Fibroblast of lung (primary cell): ENCODE results near the gene HIBADH. TPM values are rescaled to one million over a fixed set of nuclear protein-coding genes. Genes with fewer than 3 reads are reported as not detected.

ENCODE experiments used
- DNase-seq, 2 donors: peaks; one replicate each; pipeline versions ENCODE4 v3.0.0 to v3.0.0-alpha.2; 2010; ENCODE audit warnings: low read depth in 2 of 2
- H2AFZ ChIP-seq: 2 replicates; pipeline ENCODE4 v1.5.1; 2012; ENCODE audit warnings: low read length, control low read depth, inconsistent platforms
- H3K27ac ChIP-seq: 2 replicates; pipeline ENCODE4 v1.5.1; 2011; ENCODE audit warnings: low read length, control low read depth; ENCODE audit not compliant: insufficient read depth
- H3K27me3 ChIP-seq: 2 replicates; pipeline ENCODE4 v1.5.1; 2011; ENCODE audit warnings: mild to moderate bottlenecking, low read length; ENCODE audit not compliant: control insufficient read depth, insufficient read depth
- H3K36me3 ChIP-seq: 2 replicates; pipeline ENCODE4 v1.5.1; 2011; ENCODE audit warnings: low read length; ENCODE audit not compliant: control insufficient read depth, insufficient read depth
- H3K4me1 ChIP-seq: 2 replicates; pipeline ENCODE4 v1.5.1; 2011; ENCODE audit warnings: low read length; ENCODE audit not compliant: control insufficient read depth, insufficient read depth; ENCODE audit errors: extremely low read depth
- H3K4me2 ChIP-seq: 2 replicates; pipeline ENCODE4 v1.5.1; 2011; ENCODE audit warnings: low read length, control low read depth; ENCODE audit not compliant: insufficient read depth; ENCODE audit errors: extremely low read depth
- H3K4me3 ChIP-seq, 4 experiments: fragments of 200-600 bp in 1 of 4; sonication (generic) in 1 of 4; replicated peaks in 1 of 4; 2 replicates each; pipeline ENCODE4 v1.5.1; 2011 to 2016; ENCODE audit warnings: low read length in 4 of 4, low read depth in 3 of 4, mild to moderate bottlenecking in 3 of 4, control low read depth in 2 of 4, inconsistent platforms in 1 of 4, mixed read lengths in 1 of 4; ENCODE audit not compliant: insufficient read depth in 1 of 4; ENCODE audit errors: control extremely low read depth in 1 of 4
- H3K79me2 ChIP-seq: 2 replicates; pipeline ENCODE4 v1.5.1; 2012; ENCODE audit warnings: mild to moderate bottlenecking, low read length, inconsistent platforms; ENCODE audit not compliant: control insufficient read depth, insufficient read depth
- H3K9ac ChIP-seq: 2 replicates; pipeline ENCODE4 v1.5.1; 2011; ENCODE audit warnings: mild to moderate bottlenecking, low read length, control low read depth; ENCODE audit not compliant: insufficient read depth
- H3K9me3 ChIP-seq: 2 replicates; pipeline ENCODE4 v1.5.1; 2012; ENCODE audit warnings: low read depth, low read length; ENCODE audit not compliant: control insufficient read depth, insufficient read depth
- H4K20me1 ChIP-seq: 2 replicates; pipeline ENCODE4 v1.5.1; 2011; ENCODE audit warnings: low read length; ENCODE audit not compliant: control insufficient read depth, insufficient read depth; ENCODE audit errors: extremely low read depth
- EZH2 ChIP-seq: IDR thresholded peaks from 2 replicates; pipeline ENCODE4 v1.5.1; 2012; ENCODE audit warnings: low read length, control low read depth, mild to moderate bottlenecking; ENCODE audit errors: missing control alignments
- polyA plus RNA-seq, 2 donors: library from polyadenylated mRNA; depleted of rRNA in 1 of 2; stranded (reverse) in 1 of 2; unstranded in 1 of 2; fragments of >200 nt; gene quantifications; 2 replicates each; pipeline ENCODE4 v1.2.1, GENCODE V29; 2011 to 2012; ENCODE audit warnings: missing spikeins in 1 of 2
- total RNA-seq: library from RNA; depleted of rRNA; stranded (reverse); fragments of >200 nt; gene quantifications from 2 replicates; pipeline ENCODE4 v1.2.1, GENCODE V29; 2014
- TF ChIP-seq, protein P1 (sequence below), 2 donors: IDR thresholded peaks in 1 of 2; conservative IDR thresholded peaks in 1 of 2; 1 replicate in 1 of 2; 2 replicates in 1 of 2; pipeline ENCODE4 v1.5.1; 2011 to 2012; ENCODE audit warnings: low read length in 2 of 2, control low read depth in 1 of 2, inconsistent platforms in 1 of 2, low read depth in 1 of 2, mild to moderate bottlenecking in 1 of 2

The HIBADH gene
- total and polyA plus RNA-seq, 2 donors (not counting 1 experiment from before 2014, with no cell fraction given), result 88.7 to 96.0 TPM

DNA sequence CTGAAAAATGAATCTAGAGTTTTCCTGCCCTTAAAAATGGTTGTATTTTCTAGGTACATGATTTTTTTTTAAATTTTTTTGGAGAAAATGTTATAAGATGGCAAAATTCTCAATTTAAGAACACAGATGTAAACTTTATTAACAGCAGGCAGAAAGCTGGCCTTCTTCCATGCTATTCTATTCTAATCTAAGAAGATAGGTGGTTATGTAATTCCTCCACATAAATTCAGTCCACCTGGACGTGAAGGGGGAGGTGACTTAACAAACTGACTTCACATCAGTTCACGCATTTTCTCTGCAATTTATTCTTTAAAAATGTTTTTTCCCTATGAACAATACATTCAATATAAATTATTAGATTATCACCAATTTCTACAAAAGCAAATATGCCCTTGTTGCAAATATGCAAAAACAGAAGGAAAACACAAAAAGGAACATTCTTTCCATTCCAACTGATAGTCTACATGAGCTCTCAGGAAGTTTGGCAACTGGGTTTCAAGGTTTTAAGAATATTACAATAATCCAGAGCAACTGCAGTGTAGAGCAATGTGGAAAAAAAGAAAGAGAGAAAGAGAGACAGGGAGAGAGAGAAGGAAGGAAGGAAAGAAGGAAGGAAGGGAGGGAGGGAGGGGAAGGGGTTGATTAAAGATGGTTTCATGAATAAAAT lies 76.8 kb downstream of the HIBADH start:
- no peaks in the 10 kb centered on the region for H3K27me3 ChIP-seq
- no peak for TF ChIP-seq EZH2
- TF ChIP-seq, protein P1, sequence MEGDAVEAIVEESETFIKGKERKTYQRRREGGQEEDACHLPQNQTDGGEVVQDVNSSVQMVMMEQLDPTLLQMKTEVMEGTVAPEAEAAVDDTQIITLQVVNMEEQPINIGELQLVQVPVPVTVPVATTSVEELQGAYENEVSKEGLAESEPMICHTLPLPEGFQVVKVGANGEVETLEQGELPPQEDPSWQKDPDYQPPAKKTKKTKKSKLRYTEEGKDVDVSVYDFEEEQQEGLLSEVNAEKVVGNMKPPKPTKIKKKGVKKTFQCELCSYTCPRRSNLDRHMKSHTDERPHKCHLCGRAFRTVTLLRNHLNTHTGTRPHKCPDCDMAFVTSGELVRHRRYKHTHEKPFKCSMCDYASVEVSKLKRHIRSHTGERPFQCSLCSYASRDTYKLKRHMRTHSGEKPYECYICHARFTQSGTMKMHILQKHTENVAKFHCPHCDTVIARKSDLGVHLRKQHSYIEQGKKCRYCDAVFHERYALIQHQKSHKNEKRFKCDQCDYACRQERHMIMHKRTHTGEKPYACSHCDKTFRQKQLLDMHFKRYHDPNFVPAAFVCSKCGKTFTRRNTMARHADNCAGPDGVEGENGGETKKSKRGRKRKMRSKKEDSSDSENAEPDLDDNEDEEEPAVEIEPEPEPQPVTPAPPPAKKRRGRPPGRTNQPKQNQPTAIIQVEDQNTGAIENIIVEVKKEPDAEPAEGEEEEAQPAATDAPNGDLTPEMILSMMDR (conservative IDR thresholded peaks at IDR 0.05 in 1 of 2, IDR thresholded peaks at IDR 0.05 in 1 of 2; ENCODE audit: low read depth in 1 of 2, low read length in 2 of 2), result no peak
- H3K9me3 ChIP-seq, result no peaks in the 10 kb centered on the region
- H3K36me3 ChIP-seq, result no peaks in the 10 kb centered on the region
- H3K27ac ChIP-seq, result no peak overlapping the region
- H3K9ac ChIP-seq, result no peak overlapping the region
- no peaks in the 10 kb centered on the region for H4K20me1 ChIP-seq
- no peak overlapping the region for H3K4me2 ChIP-seq
- DNase-seq, result no peak
- H3K4me3 ChIP-seq, result no peak overlapping the region
- H3K79me2 ChIP-seq, result no peaks in the 10 kb centered on the region
- H3K4me1 ChIP-seq, result no peaks in the 10 kb centered on the region
- H2AFZ ChIP-seq, result no peak overlapping the region

DNA sequence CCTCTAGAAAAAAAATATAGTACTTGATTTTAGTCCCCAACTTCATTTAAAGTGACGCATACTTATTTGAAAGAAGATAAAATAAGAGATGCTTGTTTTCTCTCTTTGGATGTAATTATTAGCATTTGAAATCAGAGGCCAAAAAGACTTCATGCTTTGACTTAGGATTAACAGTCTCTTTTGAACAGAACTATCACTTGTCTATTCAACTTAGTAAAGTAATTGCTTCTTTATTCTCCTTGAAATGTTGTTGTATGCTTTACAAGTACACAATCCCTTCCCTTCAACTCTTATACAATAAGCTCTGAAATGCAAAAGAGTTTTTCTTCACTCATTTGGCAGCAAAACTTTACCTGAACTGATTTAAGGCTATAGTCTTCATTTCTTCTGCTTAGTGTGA lies 80.8 kb downstream of the HIBADH start:
- no peak for DNase-seq
- TF ChIP-seq EZH2, result no peak
- TF ChIP-seq, protein P1 (conservative IDR thresholded peaks at IDR 0.05 in 1 of 2, IDR thresholded peaks at IDR 0.05 in 1 of 2; ENCODE audit: low read depth in 1 of 2, low read length in 2 of 2), result no peak
- Histone ChIP-seq H4K20me1 (no peaks in the 10 kb centered on the region), H3K36me3 (no peaks in the 10 kb centered on the region), H3K9ac (no peak overlapping the region), H3K9me3 (no peaks in the 10 kb centered on the region), H3K4me1 (no peaks in the 10 kb centered on the region), H3K27ac (no peak overlapping the region), H3K4me2 (no peak overlapping the region), H3K79me2 (no peaks in the 10 kb centered on the region), H3K4me3 (no peak overlapping the region), H2AFZ (no peak overlapping the region), H3K27me3 (no peaks in the 10 kb centered on the region)

DNA sequence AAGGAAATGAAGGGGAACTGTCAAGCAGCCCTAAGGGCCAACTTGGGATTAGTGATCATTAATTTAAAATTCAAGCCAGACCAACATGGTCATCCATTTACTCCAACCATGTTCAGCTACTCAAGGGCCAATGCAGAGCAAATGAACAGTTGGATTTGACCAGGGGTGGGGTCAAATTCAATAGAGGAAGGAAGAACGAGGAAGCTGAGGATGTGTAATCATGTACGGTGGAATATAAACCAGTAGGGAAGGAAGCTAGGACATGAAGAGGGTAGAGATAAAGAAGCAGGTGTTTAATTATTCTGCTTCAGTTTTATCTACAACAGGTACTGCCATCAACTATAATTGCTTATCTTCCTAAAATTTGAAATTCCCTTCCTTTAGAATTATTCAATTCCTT lies 81.6 kb downstream of the HIBADH start:
- Histone ChIP-seq H3K36me3 (no peaks in the 10 kb centered on the region), H2AFZ (no peak overlapping the region), H3K9me3 (no peaks in the 10 kb centered on the region), H3K4me3 (no peak overlapping the region), H3K27ac (no peak overlapping the region), H3K9ac (no peak overlapping the region), H3K79me2 (no peaks in the 10 kb centered on the region), H3K4me2 (no peak overlapping the region), H3K4me1 (no peaks in the 10 kb centered on the region), H3K27me3 (no peaks in the 10 kb centered on the region), H4K20me1 (no peaks in the 10 kb centered on the region)
- no peak for DNase-seq
- TF ChIP-seq, protein P1 (conservative IDR thresholded peaks at IDR 0.05 in 1 of 2, IDR thresholded peaks at IDR 0.05 in 1 of 2; ENCODE audit: low read depth in 1 of 2, low read length in 2 of 2), result no peak
- TF ChIP-seq EZH2, result no peak
